Fibroblast of skin of left quadriceps (primary cell): ENCODE results near the gene RASGRP2.

Source experiments
- DNase-seq, 2 experiments: peaks; one replicate each; pipeline ENCODE4 v3.0.0-alpha.2; 2013; ENCODE audit warnings: low read depth in 2 of 2

Gene RASGRP2

GRCh38 chr11:64742087-64742888, 1.7 kb downstream of the RASGRP2 start:
- DNase-seq: no peak

- DNase-seq: no peak
Observed at GRCh38 chr11:64741375-64742086, 2.4 kb downstream of the RASGRP2 start.

GRCh38 chr11:64739871-64740270, 4.1 kb downstream of the RASGRP2 start:
- DNase-seq: no peak

GRCh38 chr11:64736654-64737053, 7.3 kb downstream of the RASGRP2 start:
- DNase-seq: no peak

- DNase-seq: no peak
Observed at GRCh38 chr11:64735725-64736259, 8.2 kb downstream of the RASGRP2 start.

DNA sequence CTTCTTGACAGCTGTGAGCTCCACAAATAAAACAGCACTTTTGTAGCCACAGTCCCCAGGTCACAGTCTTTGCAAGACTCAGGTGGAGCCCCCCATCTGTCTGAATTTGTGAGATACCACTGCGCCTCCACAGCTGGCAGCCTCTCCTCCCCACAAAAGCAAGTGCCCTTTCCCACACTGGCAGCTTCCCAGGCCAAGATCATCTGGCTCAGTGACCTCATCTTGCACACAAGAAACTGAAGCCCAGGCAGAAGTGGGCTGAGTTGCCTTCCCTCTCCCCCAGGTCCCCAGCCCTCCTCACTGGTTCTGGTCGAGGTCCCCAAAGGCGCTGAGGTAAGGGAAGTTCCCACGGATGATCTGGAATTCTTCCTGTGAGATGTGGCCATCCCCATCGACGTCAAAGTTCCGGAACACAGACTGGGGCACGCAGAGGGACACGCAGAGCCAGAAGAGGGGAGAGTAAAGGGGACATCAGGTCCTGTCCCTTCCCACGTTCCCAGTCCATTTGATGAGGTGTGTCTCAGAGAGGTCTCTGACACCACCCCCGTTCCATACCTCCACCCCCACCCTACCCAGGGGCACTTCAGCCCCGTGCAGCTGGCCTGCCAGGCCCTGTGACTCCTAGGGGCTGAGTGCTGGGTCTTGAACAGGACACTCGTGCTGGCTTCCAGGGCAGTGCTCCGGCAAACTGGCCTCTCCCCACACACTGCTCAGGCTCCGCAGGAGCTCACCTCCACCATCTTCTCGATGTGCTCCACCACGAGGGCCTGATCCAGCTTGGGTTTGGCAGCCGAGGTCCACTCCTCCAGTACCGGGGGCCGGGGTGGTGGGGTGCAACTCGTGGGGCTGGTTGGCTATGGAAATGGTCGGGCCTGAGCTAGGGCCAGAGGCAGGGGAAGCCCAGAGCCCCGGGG, 8.9 kb downstream of the RASGRP2 start:
- DNase-seq: no peak

DNA sequence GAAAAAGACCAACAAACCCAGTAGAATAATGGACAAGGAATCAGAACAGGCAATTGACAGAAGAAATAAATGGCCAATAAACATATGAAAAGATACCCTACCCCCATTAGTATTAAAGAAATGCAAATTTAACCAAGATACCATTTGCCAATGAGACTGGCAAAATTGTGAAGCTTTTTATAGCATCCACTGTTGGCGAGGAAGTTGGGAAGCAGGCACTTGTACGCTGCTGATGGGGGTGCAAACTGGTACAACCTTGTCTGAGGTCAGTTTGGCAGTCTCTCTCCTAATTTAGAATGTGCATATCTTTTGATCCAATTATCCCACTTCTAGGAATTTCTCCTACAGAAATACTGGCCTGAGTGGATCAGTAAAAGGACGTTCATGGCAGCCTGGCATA, 12.3 kb downstream of the RASGRP2 start:
- no peak for DNase-seq

- no peak for DNase-seq
Observed at GRCh38 chr11:64729851-64730382, 14.0 kb downstream of the RASGRP2 start.

- no peak for DNase-seq
Observed at GRCh38 chr11:64728757-64729365, 15.1 kb downstream of the RASGRP2 start.

- no peak for DNase-seq
Observed at GRCh38 chr11:64726867-64727530, 16.9 kb downstream of the RASGRP2 start.

- DNase-seq: no peak
Observed at GRCh38 chr11:64726211-64726641, 17.7 kb downstream of the RASGRP2 start.

DNA sequence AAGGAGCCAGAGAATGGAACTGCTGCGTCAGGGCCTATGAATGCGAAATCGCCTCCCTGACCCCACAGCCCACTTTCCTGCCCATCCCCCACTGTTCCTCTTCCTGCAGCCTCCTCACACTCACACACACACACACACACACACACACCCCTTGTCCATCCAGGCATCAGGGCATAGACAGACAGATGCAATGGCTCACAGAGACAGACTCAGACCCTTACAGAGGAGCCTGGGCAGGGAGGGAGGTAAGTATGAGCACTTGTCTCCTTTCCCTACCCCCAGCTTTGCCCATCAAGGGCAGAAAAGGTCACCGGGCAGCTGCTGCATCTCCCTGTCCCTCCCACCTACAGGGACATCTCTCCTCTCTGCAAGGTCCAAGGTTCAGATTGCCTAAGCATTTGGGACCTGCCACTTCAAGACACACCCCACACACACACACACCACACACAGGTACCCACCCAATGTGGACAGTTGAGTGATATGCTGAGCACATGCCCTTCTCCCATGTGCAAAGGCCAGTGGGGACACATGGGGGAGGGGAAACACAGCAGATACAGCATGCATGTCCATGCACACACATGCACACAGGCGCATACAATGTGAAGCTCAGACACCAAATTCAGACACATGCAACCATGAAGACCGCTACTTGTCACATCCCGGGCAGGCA, 18.9 kb downstream of the RASGRP2 start:
- DNase-seq: no peak

GRCh38 chr11:64723907-64724862, 19.8 kb downstream of the RASGRP2 start:
- DNase-seq: no peak

- DNase-seq: peak; percentile 49 to 50
Observed at GRCh38 chr11:64723117-64723906, 20.6 kb downstream of the RASGRP2 start, which contains the start of gene NRXN2. NRXN2 (minus strand) TSS chr11:64723197; CDS start chr11:64713699, 9,498 bp downstream.

GRCh38 chr11:64722141-64723065, 21.5 kb downstream of the RASGRP2 start:
- no peak for DNase-seq

DNA sequence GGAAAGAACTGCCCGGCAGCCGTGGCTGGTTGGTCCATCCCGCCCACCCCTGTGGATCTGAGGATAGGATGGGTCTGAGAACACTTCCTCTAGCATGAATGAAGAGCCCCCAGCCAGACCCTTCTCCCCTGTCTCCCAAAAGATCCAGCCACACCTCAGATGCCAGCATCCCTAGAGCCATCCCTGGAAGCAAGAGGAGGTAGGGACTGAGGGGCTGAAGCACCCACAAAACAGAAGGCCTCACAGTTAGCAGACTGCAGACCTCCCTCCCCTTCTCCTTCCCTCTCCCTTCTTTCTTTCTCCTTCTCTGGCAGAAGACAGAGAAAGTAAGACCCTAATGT, 22.6 kb downstream of the RASGRP2 start:
- DNase-seq: no peak
